Pons (tissue), 1 donor: ENCODE measurements around the gene METTL25.
"Not testable (repeated sequence)": the region's sequence is repeated elsewhere in the genome, so short reads cannot be mapped to it uniquely, and the experiment has no call there.

Source experiments
- DNase-seq: peaks from one replicate; pipeline ENCODE4 v3.0.0-alpha.2; 2016; ENCODE audit warnings: low spot score

The METTL25 gene

GRCh38 chr12:82358200-82359114, at the start of gene METTL25, which contains the start of gene CCDC59:
Gene METTL25 (plus strand): TSS chr12:82358529. CDS start chr12:82358566, 37 bp downstream.
Gene CCDC59 (minus strand): TSS chr12:82358387. CDS start chr12:82358376, 11 bp downstream.
- peak; percentile 97 for DNase-seq

GRCh38 chr12:82314406-82314892, 43.9 kb upstream of the METTL25 start:
- DNase-seq: no peak

- no peak for DNase-seq
Observed at GRCh38 chr12:82319276-82319675, 39.1 kb upstream of the METTL25 start.

DNA sequence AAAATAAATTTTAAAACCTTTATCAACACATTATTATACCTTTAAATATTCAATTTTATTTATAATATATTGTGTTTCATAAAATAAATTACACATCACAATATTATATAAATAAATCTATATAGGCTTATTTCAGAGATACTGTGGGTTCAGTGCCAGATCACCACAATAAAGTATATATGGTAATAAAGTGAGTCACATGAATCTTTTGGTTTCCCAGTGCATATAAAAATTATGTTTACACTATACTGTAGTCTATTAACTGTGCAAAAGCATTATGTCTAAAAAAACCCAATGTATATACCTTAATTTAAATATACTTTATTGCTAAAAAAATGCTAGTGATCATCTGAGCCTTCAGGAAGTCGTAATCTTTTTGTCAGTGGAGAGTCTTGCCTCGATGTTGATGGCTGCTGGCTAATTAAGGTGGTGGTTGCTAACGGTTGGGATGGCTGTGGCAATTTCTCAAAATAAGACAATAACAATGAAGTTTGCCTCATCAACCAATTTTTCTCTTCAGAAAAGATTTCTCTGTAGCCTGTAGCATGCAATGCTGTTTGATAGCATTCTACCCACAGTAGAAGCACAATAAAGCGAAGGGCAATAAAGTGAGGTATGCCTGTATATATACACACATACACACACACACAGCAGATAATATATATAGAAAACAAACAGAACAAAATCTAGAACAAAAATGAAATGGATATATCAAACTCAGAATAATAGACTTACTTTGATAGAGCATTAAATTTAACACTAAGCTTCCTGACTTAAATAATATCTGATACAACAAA, 32.6 kb upstream of the METTL25 start:
- no peak for DNase-seq

DNA sequence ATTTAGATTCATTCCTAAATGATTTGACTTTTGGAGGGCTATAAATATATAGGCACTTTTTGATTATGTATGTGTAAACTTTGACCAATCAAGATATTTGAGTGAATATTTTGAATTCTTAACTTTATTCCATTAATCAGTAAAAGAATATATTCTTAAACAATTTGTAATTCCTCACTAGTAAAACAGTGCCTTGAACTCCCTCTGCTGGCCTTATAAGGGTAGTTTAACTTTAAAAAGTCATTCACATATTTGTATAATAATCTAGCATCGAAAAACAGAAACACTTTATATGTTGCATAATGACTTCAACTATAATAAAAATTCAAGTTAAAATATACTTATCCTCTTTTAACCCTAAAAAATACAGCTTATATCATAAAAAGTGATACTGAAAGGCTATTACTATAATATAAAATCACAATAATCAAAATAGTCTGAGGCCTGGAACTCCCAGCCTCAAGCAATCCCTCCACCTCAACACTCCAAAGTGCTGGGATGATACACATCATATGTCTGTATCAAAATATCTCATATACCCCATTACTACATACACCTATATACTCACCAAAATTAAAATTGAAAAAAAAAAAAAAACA, 31.3 kb upstream of the METTL25 start:
- DNase-seq: peak; percentile 64

DNA sequence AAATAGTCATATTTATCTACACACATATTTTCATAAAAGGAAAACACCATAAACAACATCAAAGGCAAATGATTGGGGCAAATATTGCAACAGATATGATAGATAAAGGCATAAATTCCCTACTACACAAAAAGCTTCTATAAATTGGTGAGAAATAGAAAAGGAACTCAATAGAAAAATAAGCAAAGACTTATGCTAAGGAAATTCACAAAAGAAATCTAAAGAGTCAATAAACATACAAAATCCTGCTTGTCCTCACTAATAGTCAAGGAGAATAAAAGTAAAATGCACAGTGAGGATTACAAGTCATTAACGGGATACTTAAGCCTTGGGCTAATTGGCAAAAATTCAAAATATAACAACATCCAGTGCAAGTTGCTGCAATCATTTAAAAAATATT, 30.5 kb upstream of the METTL25 start:
- DNase-seq: no peak

GRCh38 chr12:82329508-82329907, 28.8 kb upstream of the METTL25 start:
- no peak for DNase-seq

DNA sequence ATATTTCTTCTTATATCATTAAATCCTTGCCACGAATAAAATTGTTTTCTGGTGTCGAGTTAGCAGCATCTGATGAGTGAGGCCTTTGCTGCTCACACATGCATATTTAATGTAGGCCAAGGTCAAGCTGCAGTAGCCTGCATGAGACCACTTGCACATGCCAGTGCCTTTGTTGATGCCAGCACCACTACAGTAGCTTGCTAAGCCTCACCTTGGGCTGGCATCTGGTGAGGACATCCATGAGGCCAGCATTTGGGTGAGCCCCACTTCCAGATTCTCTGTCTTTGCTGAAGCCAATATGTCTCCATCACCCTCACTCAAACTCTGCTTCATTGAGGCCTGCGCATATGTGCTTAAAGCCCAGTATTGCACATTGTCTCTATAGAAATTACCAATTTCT, 8.2 kb upstream of the METTL25 start:
- DNase-seq: no peak

DNA sequence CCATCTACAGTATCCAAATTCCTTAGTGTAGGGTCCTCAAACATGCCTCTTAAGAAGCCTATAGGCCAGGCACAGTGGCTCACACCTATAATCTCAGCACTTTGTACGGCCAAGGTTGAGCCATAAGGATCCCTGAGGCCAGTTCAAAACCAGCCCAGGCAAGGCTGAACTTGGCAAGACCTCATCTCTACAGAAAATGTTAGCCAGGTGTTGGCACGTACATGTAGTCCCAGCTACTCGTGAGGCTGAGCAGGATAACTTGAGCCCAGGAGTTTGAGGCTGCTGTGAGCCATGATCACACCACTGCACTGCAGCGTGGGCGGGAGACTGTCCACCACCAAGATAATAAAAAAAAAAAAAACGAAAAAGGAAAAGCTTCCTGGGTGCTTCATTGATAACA, 6.9 kb upstream of the METTL25 start:
- DNase-seq: no peak

DNA sequence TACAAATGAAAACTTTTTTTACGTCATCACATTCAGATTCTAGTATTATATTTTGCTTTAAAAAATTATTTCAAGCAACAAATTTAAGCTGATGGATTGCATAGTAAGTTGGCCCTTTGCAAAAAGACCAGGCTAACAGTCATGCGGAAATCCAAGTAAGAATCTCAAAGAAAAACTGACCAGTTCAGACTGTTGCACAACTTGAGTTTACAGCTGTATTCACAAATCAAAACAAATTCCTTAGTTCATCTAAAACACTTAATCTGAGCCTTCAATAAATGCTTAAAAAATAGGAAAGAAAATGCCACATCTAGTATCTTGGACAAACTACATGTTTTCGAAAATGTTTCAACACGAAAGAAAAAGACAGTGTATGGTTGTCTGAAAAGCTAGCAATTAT, 989 bp upstream of the METTL25 start:
- no peak for DNase-seq

GRCh38 chr12:82357845-82358199, 507 bp upstream of the METTL25 start:
- DNase-seq: no peak

- DNase-seq: no peak
Observed at GRCh38 chr12:82359115-82359478, 768 bp downstream of the METTL25 start.

DNA sequence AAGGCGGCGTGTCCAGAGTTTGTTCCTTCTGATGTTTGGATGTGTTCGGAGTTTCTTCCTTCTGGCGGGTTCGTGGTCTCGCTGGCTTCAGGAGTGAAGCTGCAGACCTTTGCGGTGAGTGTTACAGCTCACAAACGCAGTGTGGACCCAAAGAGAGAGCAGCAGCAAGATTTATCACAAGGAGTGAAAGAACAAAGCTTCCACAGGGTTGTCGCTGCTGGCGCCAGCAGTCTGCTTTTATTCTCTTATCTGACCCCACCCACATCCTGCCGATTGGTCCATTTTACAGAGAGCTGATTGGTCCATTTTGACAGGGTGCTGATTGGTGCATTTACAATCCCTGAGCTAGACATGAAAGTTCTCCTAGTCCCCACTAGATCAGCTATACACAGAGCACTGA, 2.5 kb downstream of the METTL25 start:
- DNase-seq: not testable (repeated sequence)

- DNase-seq: no peak
Observed at GRCh38 chr12:82361461-82361915, 3.2 kb downstream of the METTL25 start.

- DNase-seq: no peak
Observed at GRCh38 chr12:82363990-82364389, 5.7 kb downstream of the METTL25 start.

- no peak for DNase-seq
Observed at GRCh38 chr12:82366197-82366596, 7.9 kb downstream of the METTL25 start.

DNA sequence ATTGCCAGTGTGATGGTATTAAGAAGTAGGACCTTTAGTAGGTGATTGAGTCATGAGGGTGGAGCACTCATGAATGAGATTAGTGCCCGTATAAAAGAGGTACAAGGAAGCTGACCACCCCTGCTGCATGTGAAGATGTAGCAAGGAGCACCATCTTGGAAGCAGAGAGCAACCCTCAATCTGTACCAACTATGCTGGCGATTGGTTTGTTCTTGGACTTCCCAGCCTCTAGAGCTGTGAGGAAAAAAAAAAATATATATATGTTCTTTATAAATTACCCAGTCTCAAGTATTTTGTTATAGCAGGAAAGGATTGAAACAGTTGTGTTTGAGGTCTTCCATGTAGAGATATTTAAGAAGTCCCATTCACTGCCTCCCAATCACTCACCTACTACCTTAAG, 16.9 kb downstream of the METTL25 start:
- no peak for DNase-seq

DNA sequence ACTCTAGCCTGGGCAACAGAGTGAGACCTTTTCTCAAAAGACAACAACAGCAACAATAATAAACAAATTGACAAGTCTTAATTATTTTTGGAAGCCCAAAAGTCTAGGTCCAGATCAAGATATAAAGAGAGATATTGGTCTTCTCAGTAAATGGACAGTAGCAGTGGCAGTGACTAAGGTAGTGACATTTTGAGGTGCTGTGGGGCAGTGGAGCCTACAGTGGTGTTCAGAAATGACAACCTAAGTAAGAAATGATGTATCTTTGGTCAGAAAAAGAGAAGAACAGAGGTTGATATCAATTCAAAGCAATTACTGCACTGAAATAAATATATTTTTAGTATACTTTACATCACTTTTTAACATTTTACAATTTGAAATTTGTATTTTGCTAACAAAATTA, 20.7 kb downstream of the METTL25 start:
- DNase-seq: no peak

- peak; percentile 57 for DNase-seq
Observed at GRCh38 chr12:82383930-82384552, 25.7 kb downstream of the METTL25 start.

DNA sequence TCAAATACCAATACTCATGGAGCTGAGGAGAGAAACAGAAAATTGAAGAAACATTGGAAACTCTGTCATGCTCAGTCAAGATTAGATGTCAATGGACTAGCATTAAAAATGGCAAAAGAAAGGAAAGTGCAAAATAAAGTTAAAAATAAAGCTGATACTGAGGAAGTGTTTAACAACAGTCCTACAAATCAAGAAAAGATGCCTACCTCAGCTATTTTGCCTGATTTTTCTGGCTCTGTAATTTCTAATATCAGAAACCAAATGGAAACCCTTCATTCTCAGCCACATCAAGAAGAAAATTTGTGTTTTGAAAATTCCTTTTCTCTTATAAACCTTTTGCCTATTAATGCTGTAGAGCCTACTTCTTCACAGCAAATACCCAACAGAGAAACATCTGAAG, 40.5 kb downstream of the METTL25 start:
- no peak for DNase-seq

- DNase-seq: no peak
Observed at GRCh38 chr12:82400819-82401218, 42.5 kb downstream of the METTL25 start.

GRCh38 chr12:82406651-82407050, 48.3 kb downstream of the METTL25 start:
- no peak for DNase-seq
